Muscle layer of duodenum (tissue), 2 donors: ENCODE data around the gene SLC44A5.
"Not testable (repeated sequence)": the region's sequence is repeated elsewhere in the genome, so short reads cannot be mapped to it uniquely, and the experiment has no call there.

ENCODE experiments used
- H3K27ac ChIP-seq: one replicate; pipeline ENCODE4 v1.7.0; 2013; ENCODE audit warnings: mild to moderate bottlenecking, low read length
- H3K27me3 ChIP-seq: one replicate; pipeline ENCODE4 v1.7.0; 2013; ENCODE audit warnings: low read depth, mild to moderate bottlenecking, control low read depth, low read length
- H3K36me3 ChIP-seq, 2 donors: one replicate each; pipeline ENCODE4 v1.7.0; 2013; ENCODE audit warnings: low read length in 2 of 2, control low read depth in 1 of 2, mild to moderate bottlenecking in 1 of 2; ENCODE audit not compliant: insufficient read depth in 2 of 2, control insufficient read depth in 1 of 2
- H3K4me1 ChIP-seq, 2 donors: one replicate each; pipeline ENCODE4 v1.7.0; 2013; ENCODE audit warnings: low read length in 2 of 2, mild to moderate bottlenecking in 2 of 2, control low read depth in 1 of 2, moderate library complexity in 1 of 2; ENCODE audit not compliant: insufficient read depth in 2 of 2, control insufficient read depth in 1 of 2
- H3K4me3 ChIP-seq, 2 donors: one replicate each; pipeline ENCODE4 v1.7.0; 2013; ENCODE audit warnings: low read length in 2 of 2, low read depth in 1 of 2, mild to moderate bottlenecking in 1 of 2
- H3K9me3 ChIP-seq, 2 donors: one replicate each; pipeline ENCODE4 v1.7.0; 2013; ENCODE audit warnings: low read length in 2 of 2, control low read depth in 1 of 2, mild to moderate bottlenecking in 1 of 2; ENCODE audit not compliant: control insufficient read depth in 1 of 2
- donor health status: healthy.

Gene SLC44A5

GRCh38 chr1:75208862-75209261, 402.1 kb downstream of the SLC44A5 start:
- H3K27me3 ChIP-seq, result no peaks in the 10 kb centered on the region
- no peaks in the 10 kb centered on the region for H3K9me3 ChIP-seq
- H3K4me1 ChIP-seq, result no peaks in the 10 kb centered on the region
- H3K36me3 ChIP-seq, result no peaks in the 10 kb centered on the region
- no peak overlapping the region for H3K27ac ChIP-seq
- no peak overlapping the region for H3K4me3 ChIP-seq

GRCh38 chr1:75203415-75204277, 407.3 kb downstream of the SLC44A5 start:
- no peak overlapping the region for H3K27ac ChIP-seq
- no peaks in the 10 kb centered on the region for H3K9me3 ChIP-seq
- no peaks in the 10 kb centered on the region for H3K4me1 ChIP-seq
- H3K27me3 ChIP-seq, result no peaks in the 10 kb centered on the region
- H3K36me3 ChIP-seq, result no peaks in the 10 kb centered on the region
- H3K4me3 ChIP-seq, result no peak overlapping the region

GRCh38 chr1:75202751-75203150, 408.2 kb downstream of the SLC44A5 start:
- Histone ChIP-seq H3K4me1 (no peaks in the 10 kb centered on the region), H3K36me3 (no peaks in the 10 kb centered on the region), H3K9me3 (no peaks in the 10 kb centered on the region), H3K27ac (no peak overlapping the region), H3K4me3 (no peak overlapping the region), H3K27me3 (no peaks in the 10 kb centered on the region)

- Histone ChIP-seq H3K9me3 (no peaks in the 10 kb centered on the region), H3K36me3 (no peaks in the 10 kb centered on the region), H3K27ac (no peak overlapping the region), H3K4me1 (no peaks in the 10 kb centered on the region), H3K27me3 (no peaks in the 10 kb centered on the region), H3K4me3 (no peak overlapping the region)
Measured at GRCh38 chr1:75198761-75199160, 412.2 kb downstream of the SLC44A5 start.

- Histone ChIP-seq H3K4me1 (no peaks in the 10 kb centered on the region), H3K4me3 (no peak overlapping the region), H3K27ac (no peak overlapping the region), H3K27me3 (no peaks in the 10 kb centered on the region), H3K9me3 (no peaks in the 10 kb centered on the region), H3K36me3 (no peaks in the 10 kb centered on the region)
Measured at GRCh38 chr1:75198163-75198562, 412.8 kb downstream of the SLC44A5 start.

GRCh38 chr1:75188892-75189291, 422.0 kb downstream of the SLC44A5 start:
- Histone ChIP-seq H3K4me3 (no peak overlapping the region), H3K27me3 (no peaks in the 10 kb centered on the region), H3K36me3 (no peaks in the 10 kb centered on the region), H3K9me3 (no peaks in the 10 kb centered on the region), H3K27ac (no peak overlapping the region), H3K4me1 (no peaks in the 10 kb centered on the region)

GRCh38 chr1:75181214-75181955, 429.5 kb downstream of the SLC44A5 start:
- not testable (repeated sequence) for H3K27ac ChIP-seq, H3K9me3 ChIP-seq, H3K4me3 ChIP-seq, H3K4me1 ChIP-seq, H3K27me3 ChIP-seq, H3K36me3 ChIP-seq

GRCh38 chr1:75174031-75174760, 436.7 kb downstream of the SLC44A5 start:
- Histone ChIP-seq H3K4me1 (no peaks in the 10 kb centered on the region), H3K36me3 (no peaks in the 10 kb centered on the region), H3K9me3 (no peaks in the 10 kb centered on the region), H3K4me3 (no peak overlapping the region), H3K27me3 (no peaks in the 10 kb centered on the region), H3K27ac (no peak overlapping the region)

GRCh38 chr1:75172556-75172955, 438.4 kb downstream of the SLC44A5 start:
- no peaks in the 10 kb centered on the region for H3K36me3 ChIP-seq
- no peak overlapping the region for H3K27ac ChIP-seq
- H3K4me3 ChIP-seq, result no peak overlapping the region
- no peaks in the 10 kb centered on the region for H3K9me3 ChIP-seq
- no peaks in the 10 kb centered on the region for H3K4me1 ChIP-seq
- no peaks in the 10 kb centered on the region for H3K27me3 ChIP-seq

- no peak overlapping the region for H3K27ac ChIP-seq
Measured at GRCh38 chr1:75171876-75172275, 439.0 kb downstream of the SLC44A5 start.

GRCh38 chr1:75170981-75171380, 439.9 kb downstream of the SLC44A5 start:
- H3K36me3 ChIP-seq, result no peaks in the 10 kb centered on the region
- no peak overlapping the region for H3K4me3 ChIP-seq
- no peaks in the 10 kb centered on the region for H3K27me3 ChIP-seq
- H3K9me3 ChIP-seq, result no peaks in the 10 kb centered on the region
- no peaks in the 10 kb centered on the region for H3K4me1 ChIP-seq
- no peak overlapping the region for H3K27ac ChIP-seq

More at GRCh38 chr1:75171876-75172275, 439.0 kb downstream of the SLC44A5 start:
- Histone ChIP-seq H3K9me3 (no peaks in the 10 kb centered on the region), H3K4me1 (no peaks in the 10 kb centered on the region), H3K27me3 (no peaks in the 10 kb centered on the region), H3K36me3 (no peaks in the 10 kb centered on the region), H3K4me3 (no peak overlapping the region)
